NCI-H774 (cell line): ENCODE data around the gene ABCC1.
A peak's percentile ranks its signal among the peaks of the same experiment; 100 is the strongest.
"Not testable (repeated sequence)": the region's sequence is repeated elsewhere in the genome, so short reads cannot be mapped to it uniquely, and the experiment has no call there.

Experiments used
- DNase-seq: peaks from one replicate; lab custom pipeline; 2025; lab: John Stamatoyannopoulos, UW

ABCC1 gene

GRCh38 chr16:16141141-16141540 lies 191.7 kb downstream of the ABCC1 start:
- no peak for DNase-seq

GRCh38 chr16:16141784-16142396 lies 192.5 kb downstream of the ABCC1 start:
- DNase-seq: no peak

- no peak for DNase-seq
These were observed 193.8 kb downstream of the ABCC1 start for GRCh38 chr16:16143038-16143763.

GRCh38 chr16:16143931-16144330 lies 194.5 kb downstream of the ABCC1 start:
- DNase-seq: no peak

- no peak for DNase-seq
These were observed 195.0 kb downstream of the ABCC1 start for GRCh38 chr16:16144416-16144815.

GRCh38 chr16:16145286-16145685 lies 195.9 kb downstream of the ABCC1 start:
- no peak for DNase-seq

- DNase-seq: no peak
These were observed 197.2 kb downstream of the ABCC1 start for GRCh38 chr16:16146380-16147315.

GRCh38 chr16:16147316-16147999 lies 198.0 kb downstream of the ABCC1 start:
- DNase-seq: no peak

GRCh38 chr16:16148000-16148599 lies 198.7 kb downstream of the ABCC1 start:
- not testable (repeated sequence) for DNase-seq

- DNase-seq: no peak
These were observed 199.3 kb downstream of the ABCC1 start for GRCh38 chr16:16148755-16149154.

- peak; percentile 9 for DNase-seq
These were observed 200.3 kb downstream of the ABCC1 start for GRCh38 chr16:16149710-16150116.

GRCh38 chr16:16150117-16150877 lies 200.9 kb downstream of the ABCC1 start:
- no peak for DNase-seq

- no peak for DNase-seq
These were observed 201.4 kb downstream of the ABCC1 start for GRCh38 chr16:16150878-16151152.

- no peak for DNase-seq
These were observed 201.9 kb downstream of the ABCC1 start for GRCh38 chr16:16151315-16151714.

GRCh38 chr16:16153000-16153399 lies 203.6 kb downstream of the ABCC1 start:
- DNase-seq: not testable (repeated sequence)

- DNase-seq: no peak
These were observed 205.0 kb downstream of the ABCC1 start for GRCh38 chr16:16154281-16154951.

GRCh38 chr16:16155234-16155633 lies 205.8 kb downstream of the ABCC1 start:
- DNase-seq: no peak

- no peak for DNase-seq
These were observed 207.8 kb downstream of the ABCC1 start for GRCh38 chr16:16157166-16157565.

GRCh38 chr16:16158082-16158658 lies 208.8 kb downstream of the ABCC1 start:
- DNase-seq: no peak

- no peak for DNase-seq
These were observed 209.4 kb downstream of the ABCC1 start for GRCh38 chr16:16158741-16159374.
